CD4-positive, alpha-beta T cell treated with Interferon gamma for 1 hour (primary cell): ENCODE results near the gene POC1B.
A peak's percentile ranks its signal among the peaks of the same experiment; 100 is the strongest.

Experiments
- DNase-seq: peaks from one replicate; pipeline ENCODE4 v3.0.0-alpha.2; 2020

POC1B gene

GRCh38 chr12:89525824-89526770 lies at the start of gene POC1B:
Gene POC1B, minus strand, starts transcription at chr12:89526047. Its CDS starts 152 bp downstream, at chr12:89525895.
- peak; percentile 62 for DNase-seq

- DNase-seq: no peak
These were observed 49.5 kb upstream of the POC1B start for GRCh38 chr12:89575374-89575773.

- no peak for DNase-seq
These were observed 48.9 kb upstream of the POC1B start for GRCh38 chr12:89574736-89575208.

- DNase-seq: no peak
These were observed 47.4 kb upstream of the POC1B start for GRCh38 chr12:89573051-89573810.

GRCh38 chr12:89571491-89572195 lies 45.8 kb upstream of the POC1B start:
- no peak for DNase-seq

GRCh38 chr12:89568484-89568883 lies 42.6 kb upstream of the POC1B start:
- no peak for DNase-seq

- DNase-seq: no peak
These were observed 41.9 kb upstream of the POC1B start for GRCh38 chr12:89567691-89568239.

- DNase-seq: no peak
These were observed 40.8 kb upstream of the POC1B start for GRCh38 chr12:89566615-89567014.

GRCh38 chr12:89565002-89565401 lies 39.2 kb upstream of the POC1B start:
- DNase-seq: no peak

GRCh38 chr12:89559753-89560152 lies 33.9 kb upstream of the POC1B start:
- DNase-seq: no peak

GRCh38 chr12:89556976-89557375 lies 31.1 kb upstream of the POC1B start:
- DNase-seq: no peak

- no peak for DNase-seq
These were observed 26.5 kb upstream of the POC1B start for GRCh38 chr12:89552376-89552775.

- DNase-seq: no peak
These were observed 25.9 kb upstream of the POC1B start for GRCh38 chr12:89551747-89552146.

GRCh38 chr12:89547101-89547500 lies 21.3 kb upstream of the POC1B start:
- no peak for DNase-seq

- DNase-seq: no peak
These were observed 20.3 kb upstream of the POC1B start for GRCh38 chr12:89546151-89546550.

GRCh38 chr12:89544681-89545184 lies 18.9 kb upstream of the POC1B start:
- DNase-seq: no peak

- DNase-seq: no peak
These were observed 18.2 kb upstream of the POC1B start for GRCh38 chr12:89544022-89544421.

- peak; percentile 49 for DNase-seq
These were observed 17.2 kb upstream of the POC1B start for GRCh38 chr12:89542912-89543592.

- no peak for DNase-seq
These were observed 16.4 kb upstream of the POC1B start for GRCh38 chr12:89542236-89542635.

GRCh38 chr12:89540586-89540985 lies 14.7 kb upstream of the POC1B start:
- no peak for DNase-seq

- DNase-seq: no peak
These were observed 13.8 kb upstream of the POC1B start for GRCh38 chr12:89539426-89540223.
